GM18507 (cell line): ENCODE measurements around the gene TRAF3IP1.
"Not testable (repeated sequence)": the region's sequence is repeated elsewhere in the genome, so short reads cannot be mapped to it uniquely, and the experiment has no call there.

Experiments
- DNase-seq: peaks from one replicate; pipeline ENCODE4 v3.0.0; 2011; ENCODE audit warnings: low read depth; ENCODE audit not compliant: insufficient read length; ENCODE audit errors: extremely low spot score
- FAIRE-seq: peaks from 2 replicates; lab custom pipeline; 2011; peaks lifted over from hg19 to GRCh38; lab: Jason Lieb, UNC

The TRAF3IP1 gene

DNA sequence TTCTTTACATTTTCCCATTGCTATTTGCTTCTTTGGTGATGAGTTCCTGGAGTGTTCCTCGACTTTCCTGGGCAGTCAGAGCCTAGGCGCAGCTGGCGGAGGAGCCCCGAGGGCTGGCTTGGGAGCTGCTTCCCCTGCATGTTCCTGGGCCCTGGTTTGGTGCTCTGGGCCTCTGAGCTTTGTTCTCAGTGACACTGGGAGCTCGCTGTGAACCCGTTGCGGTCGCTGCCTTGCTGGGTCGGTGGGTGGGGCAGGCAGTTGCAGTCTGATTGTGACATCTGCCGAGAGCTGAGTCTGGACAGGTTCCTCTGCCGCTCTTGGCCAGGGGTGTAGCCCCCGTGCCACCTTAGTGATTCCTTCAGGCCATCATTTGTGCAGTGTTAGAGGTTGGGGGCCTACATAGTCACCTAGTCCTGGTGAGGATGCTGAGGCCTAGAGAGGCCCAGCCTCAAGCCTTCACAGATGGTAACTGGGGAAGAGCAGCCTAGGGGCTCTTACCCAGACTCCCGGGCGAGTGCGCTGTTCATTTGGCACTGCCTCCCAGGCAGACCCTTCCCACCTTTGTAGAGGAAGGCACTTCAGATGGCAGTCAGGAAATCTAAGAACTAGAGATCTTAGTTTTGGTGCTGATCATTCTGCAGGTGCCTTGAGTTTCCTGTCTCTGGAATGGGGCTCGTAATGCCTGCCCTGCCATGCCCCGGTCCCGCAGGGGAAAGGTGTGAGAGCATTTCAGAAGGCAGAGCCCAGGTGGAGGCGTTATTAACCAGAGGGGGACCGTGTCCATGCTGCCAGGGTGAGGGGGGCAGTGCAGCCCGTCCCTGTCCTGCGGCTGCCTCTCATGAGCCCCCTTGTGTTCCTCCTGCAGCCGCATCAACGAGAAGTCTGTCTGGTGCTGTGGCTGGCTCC, 114.8 kb downstream of the TRAF3IP1 start:
- DNase-seq (no peak), FAIRE-seq (no peak)

DNA sequence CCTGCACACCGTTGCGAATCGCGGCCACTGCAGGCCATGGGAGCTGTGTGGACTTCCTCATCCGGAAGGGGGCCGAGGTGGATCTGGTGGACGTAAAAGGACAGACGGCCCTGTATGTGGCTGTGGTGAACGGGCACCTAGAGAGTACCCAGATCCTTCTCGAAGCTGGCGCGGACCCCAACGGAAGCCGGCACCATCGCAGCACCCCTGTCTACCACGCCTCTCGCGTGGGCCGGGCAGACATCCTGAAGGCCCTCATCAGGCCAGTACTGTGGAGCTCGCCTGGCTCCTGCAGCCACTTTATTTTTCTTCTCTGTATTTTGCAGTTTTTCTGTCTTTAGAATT, 115.4 kb downstream of the TRAF3IP1 start:
- DNase-seq (no peak), FAIRE-seq (no peak)

DNA sequence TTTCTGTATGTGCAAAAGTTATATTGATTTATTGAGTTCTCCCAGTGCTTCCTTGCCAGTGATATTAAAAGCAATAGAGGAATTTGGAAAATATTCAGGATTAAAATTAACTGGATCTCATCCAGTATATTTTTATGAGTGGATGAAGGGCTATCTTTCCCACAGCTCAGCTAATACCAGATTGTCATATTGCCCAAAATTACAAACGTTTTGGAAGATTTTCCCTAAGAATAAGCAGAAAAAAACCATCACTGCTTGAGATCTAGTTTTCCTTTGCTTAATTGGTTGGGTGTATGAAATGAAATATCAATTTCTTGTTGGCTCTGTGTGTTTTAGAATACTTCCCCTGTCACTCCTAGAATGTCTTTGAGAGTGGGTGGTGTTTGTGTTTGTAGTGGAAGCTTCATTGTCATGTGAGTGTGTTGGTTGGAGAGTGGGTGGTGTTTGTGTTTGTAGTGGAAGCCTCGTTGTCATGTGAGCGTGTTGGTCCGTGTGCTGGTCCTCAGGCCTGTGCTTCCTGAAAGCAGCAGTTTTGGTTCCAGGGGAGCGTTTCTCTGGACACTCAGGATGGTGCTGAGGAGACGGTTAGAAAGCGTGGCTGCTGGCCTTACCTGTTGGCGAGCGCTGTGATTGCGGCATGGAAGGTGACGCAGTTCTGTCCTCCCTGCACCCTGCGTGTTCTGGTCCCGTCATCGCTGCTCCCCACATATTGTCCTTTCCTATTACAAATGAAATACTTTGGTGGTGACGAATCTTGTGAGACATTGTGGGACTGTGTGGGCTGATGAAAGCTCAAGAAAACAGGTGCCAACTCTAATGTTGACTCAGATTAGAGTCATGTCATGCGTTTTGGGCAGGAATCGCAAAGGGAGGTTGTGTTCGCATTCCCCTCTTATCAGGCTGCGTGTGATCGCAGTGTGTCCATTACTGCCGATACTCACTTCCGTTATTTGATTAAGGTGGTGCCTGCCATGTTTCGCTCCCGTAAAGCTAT, 118.8 kb downstream of the TRAF3IP1 start:
- DNase-seq, result no peak
- no peak for FAIRE-seq

DNA sequence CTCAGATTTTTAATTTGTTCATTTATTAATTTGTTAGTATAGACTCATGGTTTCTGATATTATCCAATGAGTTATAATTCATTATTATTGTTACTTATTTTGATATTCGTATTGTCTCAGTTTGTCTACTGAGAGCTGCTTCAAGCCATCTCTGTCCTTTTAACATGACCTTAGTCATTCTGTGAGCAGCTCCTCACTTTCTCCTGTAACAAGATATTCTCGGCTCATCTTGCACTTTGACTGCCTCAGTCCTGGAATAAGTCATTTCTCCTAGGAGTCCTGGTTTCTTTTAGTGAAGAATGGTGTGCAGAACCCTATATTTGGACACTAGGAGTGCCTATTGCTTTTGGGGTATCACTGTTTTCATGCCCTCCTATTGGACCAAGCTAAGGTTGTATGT, 119.6 kb downstream of the TRAF3IP1 start:
- FAIRE-seq (no peak), DNase-seq (no peak)

DNA sequence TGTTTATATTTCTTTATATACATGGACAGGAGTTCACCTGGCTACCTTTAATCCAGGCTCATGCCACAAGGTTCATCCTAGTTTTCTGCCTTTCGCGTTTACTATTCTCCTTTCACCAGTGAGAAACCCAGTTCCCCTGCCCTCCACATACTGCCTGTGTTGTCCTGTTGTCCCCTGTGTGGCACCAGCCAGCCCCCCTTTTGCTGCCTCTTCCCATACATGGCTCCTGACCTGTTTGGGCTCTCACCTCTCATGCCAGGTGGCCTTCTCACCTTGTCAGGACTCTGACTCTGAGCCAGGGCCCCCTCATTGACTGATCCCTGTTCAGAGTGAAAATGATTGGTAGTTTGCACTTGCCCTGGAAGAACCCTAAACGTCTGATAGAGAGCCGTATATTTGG, 120.0 kb downstream of the TRAF3IP1 start:
- FAIRE-seq (no peak), DNase-seq (no peak)

DNA sequence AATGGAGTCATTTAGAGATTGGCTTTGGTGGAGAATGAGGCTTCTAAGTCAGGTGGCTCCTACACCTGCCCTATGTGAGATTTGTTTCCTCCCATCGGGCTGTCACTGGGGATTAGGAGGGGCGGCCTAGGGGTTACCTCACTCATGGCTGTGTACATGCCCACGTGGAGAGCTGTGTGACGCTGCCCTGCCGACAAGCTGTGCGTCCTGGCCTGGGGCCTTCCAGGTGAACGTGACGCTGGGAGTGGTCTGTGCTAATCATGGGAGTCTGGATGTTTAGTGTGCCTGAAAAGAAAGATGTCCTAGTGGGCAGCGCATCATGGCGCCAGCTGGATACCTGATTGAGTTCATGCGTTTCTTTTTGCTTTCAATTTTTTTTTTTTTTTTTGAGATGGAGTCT, 120.4 kb downstream of the TRAF3IP1 start:
- DNase-seq (no peak), FAIRE-seq (no peak)

DNA sequence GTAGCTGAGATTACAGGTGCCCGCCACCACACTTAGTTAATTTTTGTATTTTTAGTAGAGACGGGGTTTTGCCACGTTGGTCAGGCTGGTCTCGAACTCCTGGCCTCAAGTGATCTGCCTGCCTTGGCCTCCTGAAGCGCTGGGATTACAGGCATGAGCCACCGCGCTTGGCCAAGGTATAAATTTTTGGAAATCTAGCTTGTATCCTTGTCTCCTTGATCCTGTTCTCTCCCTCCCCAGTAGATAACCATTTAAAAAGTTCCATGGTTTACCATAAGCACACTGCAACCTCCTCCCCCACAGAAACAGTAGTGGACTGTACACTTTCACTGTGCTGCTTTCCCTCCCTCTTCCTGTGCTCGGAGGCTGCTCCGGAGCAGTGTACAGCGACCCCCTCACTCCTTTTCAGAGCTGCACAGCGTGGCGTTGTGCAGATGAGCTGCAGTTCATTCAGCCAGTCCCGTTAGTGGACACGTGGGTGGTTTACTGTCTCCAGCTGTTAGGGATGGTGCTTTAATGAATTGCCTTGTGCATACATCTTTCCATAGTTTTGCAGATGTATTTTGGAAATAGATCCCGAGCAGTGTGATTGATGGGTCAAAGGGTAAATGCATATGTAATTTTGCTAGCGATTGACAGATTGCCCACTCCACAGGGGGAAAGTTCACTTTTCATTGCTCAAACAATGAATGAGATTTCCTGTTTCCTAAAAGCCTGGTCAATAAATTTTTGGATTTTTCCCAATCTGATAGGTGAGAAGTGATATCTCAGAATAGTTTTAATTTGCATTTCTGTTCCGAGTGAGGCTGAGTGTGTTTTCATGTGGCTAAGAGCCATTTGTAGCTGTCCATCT, 121.2 kb downstream of the TRAF3IP1 start:
- DNase-seq, result no peak
- FAIRE-seq, result no peak

DNA sequence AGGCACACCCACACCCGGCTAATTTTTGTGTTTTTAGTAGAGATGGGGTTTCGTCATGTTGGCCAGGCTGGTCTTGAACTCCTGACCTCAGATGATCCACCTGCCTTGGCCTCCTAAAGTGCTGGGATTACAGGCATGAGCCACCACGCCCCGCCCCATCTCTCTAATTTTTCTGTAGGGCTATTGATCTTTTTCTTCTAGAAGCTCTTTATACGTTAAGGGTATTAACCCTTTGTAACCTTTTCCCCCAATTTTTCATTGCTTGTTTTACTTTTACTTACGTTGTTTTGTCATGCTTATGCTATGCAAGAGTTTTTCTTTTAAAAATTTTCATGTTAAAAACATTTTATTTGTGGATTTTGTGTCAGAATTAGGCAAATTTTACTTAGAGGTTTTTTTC, 121.9 kb downstream of the TRAF3IP1 start:
- FAIRE-seq, DNase-seq: not testable (repeated sequence)

DNA sequence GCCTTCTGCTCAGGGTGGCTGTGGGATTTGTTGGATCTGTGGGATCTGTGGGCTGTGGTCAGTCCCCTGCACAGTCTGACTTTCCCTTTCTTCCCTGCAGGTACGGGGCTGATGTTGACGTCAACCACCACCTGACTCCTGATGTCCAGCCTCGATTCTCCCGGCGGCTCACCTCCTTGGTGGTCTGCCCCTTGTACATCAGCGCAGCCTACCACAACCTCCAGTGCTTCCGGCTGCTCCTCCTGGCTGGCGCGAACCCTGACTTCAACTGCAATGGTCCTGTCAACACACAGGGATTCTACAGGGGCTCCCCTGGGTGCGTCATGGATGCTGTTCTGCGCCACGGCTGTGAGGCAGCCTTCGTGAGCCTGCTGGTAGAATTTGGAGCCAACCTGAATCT, 123.9 kb downstream of the TRAF3IP1 start:
- no peak for FAIRE-seq
- no peak for DNase-seq

DNA sequence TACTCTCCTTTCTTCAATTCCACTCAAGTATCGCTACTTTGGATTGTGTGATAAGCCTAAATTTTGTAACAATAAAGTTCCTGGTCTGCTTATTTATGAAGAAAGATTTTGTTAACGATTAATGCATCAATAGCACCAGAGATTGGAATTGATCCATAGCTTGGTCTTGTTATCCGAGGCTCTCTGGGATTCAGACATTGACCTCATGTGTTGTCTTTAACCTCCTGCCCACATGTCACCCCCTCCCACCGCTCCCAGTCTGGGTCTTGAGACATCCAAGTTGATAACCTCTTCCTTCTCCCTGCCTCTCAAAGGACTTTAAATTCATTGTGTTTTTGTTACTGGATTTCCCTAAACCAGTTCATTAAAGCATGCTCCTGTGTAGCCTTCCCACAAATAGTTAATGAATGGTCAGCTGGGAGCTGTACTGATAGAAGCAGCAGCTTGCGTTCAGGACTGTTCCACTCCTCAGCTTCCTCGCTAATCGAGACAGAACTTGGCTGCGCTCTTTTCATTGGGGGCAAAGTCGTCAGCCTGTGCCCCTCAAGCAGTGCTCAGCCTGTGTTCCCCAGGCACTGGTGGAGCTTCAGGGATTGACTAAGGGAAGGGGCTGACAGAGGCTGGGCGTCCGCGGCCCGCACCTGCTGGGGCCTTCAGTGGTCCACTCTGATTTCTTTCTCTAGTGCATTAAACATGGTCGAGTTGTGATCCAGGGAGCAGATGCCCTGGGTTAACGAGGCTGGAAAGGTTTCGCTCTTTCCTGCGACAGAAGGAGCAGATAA, 125.3 kb downstream of the TRAF3IP1 start:
- FAIRE-seq (no peak), DNase-seq (no peak)

DNA sequence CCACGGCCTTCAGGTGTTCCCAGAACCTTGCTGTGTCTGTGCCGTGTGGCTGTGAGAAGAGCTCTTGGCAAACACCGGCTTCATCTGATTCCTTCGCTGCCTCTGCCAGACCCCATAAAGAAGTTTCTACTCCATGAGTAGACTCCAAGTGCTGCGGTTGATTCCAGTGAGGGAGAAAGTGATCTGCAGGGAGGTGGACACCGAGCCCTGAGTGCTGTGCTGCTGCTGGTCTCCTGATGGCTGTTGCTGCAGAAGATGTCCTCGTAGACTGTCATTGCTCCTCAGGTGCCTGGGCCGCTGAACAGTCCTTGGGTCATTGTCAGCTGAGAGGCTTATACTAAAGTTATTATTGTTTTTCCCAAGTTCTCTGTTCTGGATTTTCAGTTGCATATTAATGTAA, 126.1 kb downstream of the TRAF3IP1 start:
- FAIRE-seq (no peak), DNase-seq (no peak)

DNA sequence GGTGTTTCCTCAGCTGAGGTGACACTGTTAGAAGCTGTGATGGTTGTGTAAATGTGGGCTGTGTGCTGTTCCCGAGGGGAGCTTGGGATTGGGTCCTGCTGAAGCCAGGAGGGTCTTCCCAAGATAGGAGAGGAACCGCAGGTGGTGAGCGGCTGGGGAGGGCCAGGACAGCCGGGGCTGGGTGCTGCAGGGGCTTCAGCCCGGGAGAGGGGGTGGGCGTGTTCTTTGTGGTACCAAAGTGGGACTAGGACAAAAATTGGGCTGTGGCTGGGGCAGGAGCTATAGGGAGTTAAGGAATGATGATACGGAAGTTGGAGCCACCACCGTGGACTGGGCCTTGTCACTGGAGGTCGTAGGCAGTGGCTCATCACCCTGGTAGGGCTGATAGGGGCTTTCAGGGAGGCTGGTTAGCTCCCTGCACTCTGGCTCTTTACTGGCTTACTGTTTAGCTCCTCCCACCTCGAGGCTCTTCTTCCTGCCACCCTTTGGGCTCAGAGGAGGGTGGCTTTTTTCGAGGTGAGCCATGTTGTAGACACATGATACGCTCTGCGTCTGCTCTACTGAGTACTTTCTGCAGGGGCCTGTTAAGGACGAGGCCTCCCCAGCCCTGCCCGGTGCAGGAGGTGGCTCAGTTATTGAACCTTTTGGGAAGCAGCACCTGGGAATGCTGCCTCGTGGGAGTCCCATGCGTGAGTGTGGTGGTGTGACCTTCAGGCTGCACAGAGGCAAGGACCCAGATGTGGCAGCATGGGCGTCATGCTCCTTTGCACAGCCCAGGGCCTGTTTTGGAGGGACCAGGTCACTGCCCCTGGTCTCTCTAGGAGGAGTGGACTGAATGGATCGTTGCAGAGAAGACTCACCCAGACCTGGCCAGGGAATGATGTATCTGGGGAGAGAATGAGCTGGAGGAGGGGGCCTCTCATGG, 128.0 kb downstream of the TRAF3IP1 start:
- DNase-seq, result no peak
- no peak for FAIRE-seq

DNA sequence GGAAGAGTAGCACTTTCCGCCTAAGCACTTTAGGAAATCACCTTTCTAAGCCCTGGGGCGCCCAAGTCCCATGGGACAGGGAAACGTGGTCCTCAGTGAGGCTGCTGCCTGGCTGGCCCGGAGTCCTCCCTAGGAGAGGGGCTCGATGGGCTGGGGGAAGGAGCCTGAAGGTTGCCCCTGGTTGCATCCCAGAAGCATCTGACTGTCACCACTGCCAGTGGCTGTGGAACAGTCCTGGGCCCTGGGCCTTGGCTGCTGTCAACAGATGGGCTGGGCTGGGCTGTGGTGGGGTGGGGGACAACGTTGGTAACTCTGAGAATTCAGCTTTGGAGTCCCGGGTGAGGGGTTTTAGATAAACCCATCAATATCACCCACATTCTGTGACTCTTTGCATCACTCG, 128.9 kb downstream of the TRAF3IP1 start:
- no peak for DNase-seq
- FAIRE-seq, result no peak

DNA sequence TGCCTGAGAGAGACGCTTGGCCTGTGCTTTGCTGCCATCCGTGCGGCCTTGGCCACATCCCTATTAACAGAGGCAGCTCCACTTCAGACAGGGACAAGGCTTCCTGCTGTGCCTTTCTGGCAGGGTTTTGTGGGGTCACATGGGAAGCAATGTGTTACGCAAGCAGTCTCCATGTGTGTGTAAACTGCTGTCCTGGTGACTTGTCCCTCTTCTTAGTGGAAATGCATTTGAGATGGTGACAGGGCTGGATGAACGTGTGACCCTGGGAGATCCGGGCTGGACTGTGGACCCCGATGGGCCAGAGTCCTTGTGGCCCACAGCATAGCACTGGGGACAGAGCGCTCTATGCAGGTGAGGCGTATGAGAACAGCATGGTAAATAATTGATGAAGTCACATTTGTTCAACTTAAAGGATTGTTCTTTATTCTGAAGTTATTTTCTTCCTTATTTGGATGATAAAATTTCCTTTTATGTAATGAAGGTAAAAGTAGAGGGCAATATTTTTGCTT, 129.6 kb downstream of the TRAF3IP1 start:
- FAIRE-seq (no peak), DNase-seq (no peak)

DNA sequence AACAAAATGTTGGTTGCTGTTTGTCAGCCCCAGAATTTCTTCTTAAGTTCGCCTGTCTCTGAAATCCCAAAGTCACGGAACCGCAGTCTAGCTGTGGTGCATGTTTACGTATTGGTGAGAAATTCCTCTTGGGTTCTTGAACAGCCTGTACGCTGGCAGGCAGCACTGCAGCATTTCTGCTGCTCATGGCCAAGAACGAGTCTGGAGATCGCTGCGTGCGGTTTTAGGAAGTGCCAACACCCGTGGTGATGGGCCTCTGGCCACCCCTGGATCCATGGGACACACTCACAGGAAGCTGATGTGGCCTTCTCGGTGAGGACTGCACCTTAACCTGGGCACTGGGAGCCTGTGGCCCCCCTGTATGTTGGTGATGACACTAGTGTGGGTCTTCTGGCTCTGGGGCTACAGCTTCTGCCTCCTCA, 130.1 kb downstream of the TRAF3IP1 start:
- no peak for DNase-seq
- FAIRE-seq, result no peak
